ENCODE results near the gene DDI2.

Gene DDI2

DNA sequence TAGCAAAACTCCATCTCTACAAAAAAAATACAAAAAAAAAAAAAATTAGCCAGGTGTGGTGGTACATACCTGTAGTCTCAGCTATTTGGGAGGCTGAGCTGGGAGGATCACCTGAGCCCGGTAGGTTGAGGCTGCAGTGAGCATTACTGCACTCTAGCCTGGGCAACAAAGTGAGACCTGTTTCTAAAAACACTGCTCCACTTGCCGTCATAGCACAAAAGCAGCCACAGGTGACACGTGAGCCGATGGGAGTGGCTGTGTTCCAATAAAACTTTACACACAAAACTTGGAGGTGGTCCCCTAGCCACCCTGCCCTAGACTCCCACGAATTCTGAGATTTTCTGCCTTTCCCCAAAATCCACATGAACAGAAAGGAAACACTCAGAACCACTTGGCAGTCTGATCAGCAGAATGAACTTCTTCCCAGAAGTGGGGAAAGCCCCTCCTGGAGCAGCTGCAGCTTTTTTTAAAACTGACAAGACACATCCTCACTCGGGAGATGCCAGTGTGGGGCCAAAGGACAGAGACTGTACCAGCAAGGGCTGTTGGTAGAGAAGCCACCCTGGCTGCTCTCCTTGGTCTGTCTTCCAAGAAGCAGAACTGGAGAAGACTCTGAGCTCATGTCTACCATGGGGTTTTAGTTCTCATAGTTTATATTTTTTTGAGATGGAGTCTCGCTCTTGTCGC, 90.1 kb downstream of the DDI2 start:
- H3K9me3 Mint-ChIP-seq (ENCODE audit: low read depth), result no peaks in the 10 kb centered on the region
- peaks cover 10% of the 10 kb centered on the region for H3K4me1 Mint-ChIP-seq (ENCODE audit: low read depth)
- no peak overlapping the region for H3K4me3 Mint-ChIP-seq
- peaks cover 2% of the 10 kb centered on the region for H3K36me3 Mint-ChIP-seq
- no peaks in the 10 kb centered on the region for H3K27me3 Mint-ChIP-seq
- H3K27ac Mint-ChIP-seq, result no peak overlapping the region

DNA sequence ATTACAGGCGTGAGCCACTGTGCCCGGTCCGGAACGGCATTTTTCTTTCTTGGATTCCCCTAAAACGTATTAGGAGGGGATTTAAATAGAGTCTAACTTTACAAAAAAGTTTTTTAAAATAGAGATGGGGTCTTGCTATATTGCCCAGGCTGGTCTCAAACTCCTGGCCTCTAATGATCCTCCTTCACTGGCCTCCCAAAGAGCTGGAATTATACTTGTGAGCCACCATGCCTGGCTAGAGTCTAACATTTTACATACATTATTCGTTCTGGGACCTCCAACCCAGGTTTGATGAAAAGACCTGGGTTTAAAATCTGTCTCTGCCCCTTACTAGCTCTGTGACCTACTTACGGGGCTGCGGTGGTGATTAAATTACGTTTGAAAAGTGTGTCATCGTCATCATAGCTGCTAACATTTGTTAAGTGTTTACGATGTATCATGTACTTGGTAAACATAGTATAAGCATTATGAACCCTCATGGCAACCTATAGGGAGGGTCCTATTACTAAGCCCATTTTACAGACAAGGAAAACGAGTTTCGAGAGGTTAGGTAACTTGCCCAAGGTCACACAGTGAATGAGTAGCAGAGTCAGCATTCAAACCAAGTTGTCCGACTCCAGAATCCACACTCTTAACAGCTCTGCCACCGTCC, 91.4 kb downstream of the DDI2 start:
- Mint-ChIP-seq H3K9me3 (ENCODE audit: low read depth) (no peaks in the 10 kb centered on the region), H3K27ac (no peak overlapping the region), H3K36me3 (peaks cover 2% of the 10 kb centered on the region)

DNA sequence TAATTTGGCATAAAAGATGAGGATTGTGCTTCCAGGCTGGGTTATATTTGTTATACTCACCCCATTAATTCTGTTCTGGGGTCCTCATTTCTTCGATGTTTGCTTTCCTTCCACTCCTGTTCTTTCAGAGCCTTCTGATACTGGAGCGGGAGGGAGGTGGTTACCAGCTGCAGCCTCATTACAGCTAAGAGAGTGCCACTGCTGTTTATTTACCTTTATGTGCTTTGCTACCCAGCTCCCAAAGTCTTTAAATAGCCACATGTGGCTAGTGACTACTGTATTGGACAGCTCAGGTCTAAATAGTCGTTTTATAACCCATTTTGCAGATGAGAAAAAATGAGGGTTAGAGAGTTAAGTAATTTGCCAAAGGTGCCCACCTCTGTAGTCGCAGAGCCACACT, 92.0 kb downstream of the DDI2 start:
- H3K36me3 Mint-ChIP-seq, result peaks cover 2% of the 10 kb centered on the region
- no peaks in the 10 kb centered on the region for H3K27me3 Mint-ChIP-seq
- H3K4me3 Mint-ChIP-seq, result no peak overlapping the region
- no peak overlapping the region for H3K27ac Mint-ChIP-seq
- peaks cover 11% of the 10 kb centered on the region for H3K4me1 Mint-ChIP-seq (ENCODE audit: low read depth)
- no peaks in the 10 kb centered on the region for H3K9me3 Mint-ChIP-seq (ENCODE audit: low read depth)

More for the DNA sequence above, 91.4 kb downstream of the DDI2 start:
- Mint-ChIP-seq H3K4me1 (ENCODE audit: low read depth) (peaks cover 11% of the 10 kb centered on the region), H3K4me3 (no peak overlapping the region), H3K27me3 (no peaks in the 10 kb centered on the region)

DNA sequence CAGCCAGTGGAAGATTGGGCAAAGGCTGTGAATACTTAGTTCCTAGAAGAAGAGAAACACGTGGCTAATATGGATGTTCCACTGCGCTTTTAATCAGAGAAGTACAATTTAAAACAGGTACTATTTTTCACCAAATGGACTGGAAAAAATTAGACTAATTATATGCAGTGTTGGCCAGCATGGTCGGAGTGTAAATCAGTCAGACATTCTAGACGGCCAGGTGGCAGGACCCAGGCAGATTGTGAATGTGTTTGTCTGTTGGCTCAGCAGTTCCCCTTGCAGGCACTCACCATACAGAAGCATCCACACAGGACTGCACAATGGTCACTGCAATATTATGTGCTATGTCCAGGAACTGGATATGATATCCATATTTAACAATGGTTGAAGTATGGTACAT, 94.9 kb downstream of the DDI2 start:
- Mint-ChIP-seq H3K9me3 (ENCODE audit: low read depth) (no peaks in the 10 kb centered on the region), H3K27me3 (no peaks in the 10 kb centered on the region), H3K36me3 (no peaks in the 10 kb centered on the region), H3K4me1 (ENCODE audit: low read depth) (peaks cover 11% of the 10 kb centered on the region), H3K27ac (no peak overlapping the region), H3K4me3 (no peak overlapping the region)

DNA sequence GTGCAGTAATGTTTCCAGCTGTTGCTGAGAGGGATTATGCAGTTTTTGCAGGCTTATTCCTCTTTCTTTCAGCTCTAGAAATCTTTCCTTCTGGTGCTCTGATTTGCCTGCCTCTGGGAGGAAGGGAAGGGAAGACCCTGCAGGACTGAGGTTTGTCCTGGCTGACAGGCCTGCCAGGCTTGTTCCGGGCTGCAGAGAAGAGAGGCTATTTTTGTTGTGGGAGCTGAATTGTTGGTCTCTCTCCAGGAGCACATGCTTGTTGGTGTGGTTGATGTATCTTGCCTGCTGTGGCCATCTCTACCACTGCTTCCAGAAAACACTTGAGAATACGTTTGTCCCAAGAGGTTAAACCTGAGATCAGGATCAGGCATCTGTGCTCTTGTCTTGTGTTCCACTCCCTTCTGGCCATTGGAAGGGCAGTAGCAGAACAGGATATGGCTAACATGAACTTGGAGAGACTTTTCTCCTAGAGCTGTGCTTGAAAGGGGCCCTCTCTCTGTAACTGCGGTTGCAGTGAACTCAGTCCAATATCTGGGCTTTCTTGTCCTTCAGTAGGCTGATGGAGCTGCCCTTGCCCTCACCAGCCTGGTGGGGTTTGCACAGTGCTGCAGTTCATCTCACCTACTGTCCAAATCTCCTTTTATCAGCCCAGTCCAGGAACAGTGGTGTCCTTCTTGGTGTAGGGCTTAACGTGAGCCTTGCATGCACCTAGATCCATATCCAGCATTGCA, 97.3 kb downstream of the DDI2 start:
- H3K9me3 Mint-ChIP-seq (ENCODE audit: low read depth), result no peaks in the 10 kb centered on the region
- no peak overlapping the region for H3K27ac Mint-ChIP-seq
- H3K4me1 Mint-ChIP-seq (ENCODE audit: low read depth), result peaks cover 10% of the 10 kb centered on the region
- no peaks in the 10 kb centered on the region for H3K36me3 Mint-ChIP-seq
- H3K27me3 Mint-ChIP-seq, result no peaks in the 10 kb centered on the region
- H3K4me3 Mint-ChIP-seq, result no peak overlapping the region

DNA sequence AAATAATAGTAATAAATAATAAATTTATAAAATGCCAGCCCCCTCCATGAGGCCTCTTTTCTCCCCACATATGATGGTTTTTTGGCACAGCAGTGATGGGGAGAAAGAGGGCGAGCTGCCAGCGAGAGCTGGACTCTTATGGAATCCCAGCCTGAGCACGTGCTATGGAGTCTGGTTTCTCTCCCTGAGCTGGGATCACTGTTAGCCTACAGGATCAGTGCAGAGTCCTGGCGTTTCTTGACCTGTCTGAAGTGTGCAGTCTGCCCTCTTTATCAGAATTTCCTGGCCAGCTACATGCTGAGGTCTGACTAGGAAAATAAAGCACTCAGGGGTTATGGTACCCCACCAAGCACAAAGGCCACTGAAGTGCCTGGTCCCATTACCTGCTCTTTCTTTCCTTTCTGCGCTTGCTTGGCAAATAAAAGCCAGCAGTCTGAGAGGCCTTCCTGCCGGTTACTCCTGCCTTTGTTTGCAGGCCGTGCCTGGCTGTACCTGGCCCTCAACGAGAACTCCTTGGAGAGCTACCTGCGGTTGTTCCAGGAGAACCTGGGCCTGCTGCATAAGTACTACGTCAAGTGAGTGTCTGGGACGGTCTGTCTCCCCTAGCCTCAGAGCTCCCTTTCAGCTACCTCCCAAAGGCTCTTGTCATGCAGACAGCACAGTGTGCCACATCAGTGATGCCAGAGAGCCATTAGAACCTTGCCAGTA, 100.3 kb downstream of the DDI2 start:
- Mint-ChIP-seq H3K4me3 (no peak overlapping the region), H3K27me3 (no peaks in the 10 kb centered on the region), H3K4me1 (ENCODE audit: low read depth) (peaks cover 7% of the 10 kb centered on the region), H3K9me3 (ENCODE audit: low read depth) (no peaks in the 10 kb centered on the region), H3K36me3 (no peaks in the 10 kb centered on the region), H3K27ac (no peak overlapping the region)

DNA sequence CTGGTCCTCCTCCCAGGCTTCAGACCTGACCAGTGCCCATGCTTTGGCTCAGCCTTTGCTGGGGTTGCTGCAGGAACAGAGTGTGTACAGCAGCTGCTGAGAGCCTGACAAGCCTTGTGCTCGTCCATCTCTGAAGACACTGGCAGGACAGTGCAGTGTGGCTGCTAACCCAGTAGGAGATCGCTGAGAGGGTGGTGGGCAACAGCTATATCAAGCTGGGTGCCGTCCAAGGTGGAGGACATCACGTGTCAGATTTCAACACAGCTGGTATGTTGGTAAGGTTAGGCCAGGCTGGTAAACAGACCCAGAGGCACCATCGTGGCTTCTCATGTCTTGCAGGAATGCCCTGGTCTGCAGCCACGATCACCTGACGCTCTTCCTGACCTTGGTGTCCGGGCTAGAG, 100.9 kb downstream of the DDI2 start:
- H3K4me3 Mint-ChIP-seq, result no peak overlapping the region
- H3K27me3 Mint-ChIP-seq, result no peaks in the 10 kb centered on the region
- H3K36me3 Mint-ChIP-seq, result no peaks in the 10 kb centered on the region

More for the DNA sequence above, 100.9 kb downstream of the DDI2 start:
- H3K4me1 Mint-ChIP-seq (ENCODE audit: low read depth), result peaks cover 5% of the 10 kb centered on the region
- H3K27ac Mint-ChIP-seq, result no peak overlapping the region
- H3K9me3 Mint-ChIP-seq (ENCODE audit: low read depth), result no peaks in the 10 kb centered on the region

All from activated naive CD8-positive, alpha-beta T cell (primary cell).